Omental fat pad (tissue), 4 donors: Measurements from ENCODE around the gene ATRNL1. TPM values are rescaled to one million over a fixed set of nuclear protein-coding genes. Genes with fewer than 3 reads are reported as not detected.

Source experiments
- ATAC-seq: fragments of 150-250 bp; one replicate; pipeline ENCODE4 v1.9.1; 2016; ENCODE audit warnings: mild to moderate bottlenecking, moderate library complexity; ENCODE audit not compliant: low FRiP score
- DNase-seq: peaks from one replicate; pipeline ENCODE4 v3.0.0-alpha.2; 2019; ENCODE audit warnings: low spot score
- CTCF ChIP-seq, 3 donors: fragments of 450-650 bp; IDR thresholded peaks; one replicate each; pipeline ENCODE4 v1.5.1; 2016 to 2017; ENCODE audit warnings: antibody characterized with exemption in 3 of 3, mild to moderate bottlenecking in 3 of 3, moderate library complexity in 2 of 3
- total RNA-seq, 4 donors: library from RNA; depleted of rRNA; stranded (reverse); fragments of >200 nt; gene quantifications; one replicate each; pipeline ENCODE4 v1.1.0, GENCODE V29; 2016

ATRNL1 gene
- total RNA-seq, 4 donors from 2014 or later = 2.5 to 19.0 (median 4.6) TPM

DNA sequence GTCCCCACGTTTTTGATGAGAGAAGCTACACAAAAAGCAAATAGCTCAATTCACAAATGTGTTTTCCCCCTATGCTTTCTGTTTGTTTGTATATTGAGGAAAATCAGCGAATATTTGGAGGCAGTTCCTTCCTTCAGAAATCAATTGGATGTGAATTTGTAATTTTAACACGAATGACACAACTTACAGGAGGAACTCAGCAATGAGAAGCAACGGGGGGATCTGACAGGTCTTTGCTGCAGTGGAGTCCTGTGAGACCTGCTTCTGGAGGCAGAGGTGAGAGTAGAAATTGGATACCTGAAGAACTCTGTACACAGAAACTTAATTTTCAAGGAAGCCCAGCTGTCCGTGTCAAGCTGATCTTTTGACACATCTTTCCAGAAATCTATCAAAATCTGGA lies 809.4 kb downstream of the ATRNL1 start:
- no peak for TF ChIP-seq CTCF (IDR thresholded peaks at IDR 0.05)
- no peak for ATAC-seq

GRCh38 chr10:115903207-115903606 lies 810.0 kb downstream of the ATRNL1 start:
- no peak for TF ChIP-seq CTCF (IDR thresholded peaks at IDR 0.05)
- no peak for DNase-seq
- ATAC-seq = no peak

More for the DNA sequence above, 809.4 kb downstream of the ATRNL1 start:
- no peak for DNase-seq

GRCh38 chr10:115903845-115904244 lies 810.7 kb downstream of the ATRNL1 start:
- no peak for DNase-seq
- TF ChIP-seq CTCF (IDR thresholded peaks at IDR 0.05) = no peak
- no peak for ATAC-seq

DNA sequence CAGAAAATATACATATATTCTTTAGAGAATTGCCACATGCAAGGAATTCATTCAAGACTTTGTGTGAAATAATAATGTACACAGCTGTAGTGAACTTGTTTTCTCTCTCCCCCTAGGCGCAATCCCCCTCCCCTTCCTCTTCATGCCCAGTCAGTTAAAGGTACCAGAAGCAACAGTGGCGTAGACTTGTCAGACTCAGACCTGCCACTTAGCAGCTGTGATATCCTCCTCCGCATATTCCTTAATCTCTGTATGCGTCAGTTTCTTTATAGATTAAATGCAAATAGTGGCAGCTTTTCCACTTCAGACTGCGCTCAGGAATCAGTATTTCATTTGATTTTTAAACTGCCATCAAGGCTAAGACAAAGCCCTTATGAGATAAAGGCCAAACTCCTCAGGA lies 815.9 kb downstream of the ATRNL1 start:
- TF ChIP-seq CTCF (IDR thresholded peaks at IDR 0.05) = no peak
- DNase-seq (no peak), ATAC-seq (no peak)

GRCh38 chr10:115909962-115910731 lies 817.0 kb downstream of the ATRNL1 start:
- ATAC-seq = no peak
- TF ChIP-seq CTCF (IDR thresholded peaks at IDR 0.05) = no peak
- no peak for DNase-seq

GRCh38 chr10:115914475-115914874 lies 821.3 kb downstream of the ATRNL1 start:
- TF ChIP-seq CTCF (IDR thresholded peaks at IDR 0.05) = no peak
- no peak for DNase-seq
- ATAC-seq = no peak

GRCh38 chr10:115915429-115915828 lies 822.3 kb downstream of the ATRNL1 start:
- no peak for TF ChIP-seq CTCF (IDR thresholded peaks at IDR 0.05)
- ATAC-seq = no peak
- no peak for DNase-seq
